C4-2B (cell line): Measurements from ENCODE around the gene ST7.
A peak's percentile ranks its signal among the peaks of the same experiment; 100 is the strongest.

ENCODE experiments used
- CTCF ChIP-seq: fragments of 450-650 bp; conservative IDR thresholded peaks from 2 replicates; pipeline ENCODE4 v1.5.1; 2017; ENCODE audit warnings: mild to moderate bottlenecking
- ZFX ChIP-seq: fragments of 450-650 bp; IDR thresholded peaks from 2 replicates; pipeline ENCODE4 v1.6.1; 2017

- TF ChIP-seq CTCF (peak; percentile 92), ZFX (no peak)
These were observed 31.6 kb downstream of the ST7 start for GRCh38 chr7:116984917-116985316.
